CMK (cell line): ENCODE measurements around the gene USP36.
A peak's percentile ranks its signal among the peaks of the same experiment; 100 is the strongest.
"Not testable (repeated sequence)": the region's sequence is repeated elsewhere in the genome, so short reads cannot be mapped to it uniquely, and the experiment has no call there.

Experiments
- DNase-seq: peaks from one replicate; pipeline ENCODE4 v3.0.0-alpha.2; 2010; ENCODE audit warnings: low read depth

Gene USP36

DNA sequence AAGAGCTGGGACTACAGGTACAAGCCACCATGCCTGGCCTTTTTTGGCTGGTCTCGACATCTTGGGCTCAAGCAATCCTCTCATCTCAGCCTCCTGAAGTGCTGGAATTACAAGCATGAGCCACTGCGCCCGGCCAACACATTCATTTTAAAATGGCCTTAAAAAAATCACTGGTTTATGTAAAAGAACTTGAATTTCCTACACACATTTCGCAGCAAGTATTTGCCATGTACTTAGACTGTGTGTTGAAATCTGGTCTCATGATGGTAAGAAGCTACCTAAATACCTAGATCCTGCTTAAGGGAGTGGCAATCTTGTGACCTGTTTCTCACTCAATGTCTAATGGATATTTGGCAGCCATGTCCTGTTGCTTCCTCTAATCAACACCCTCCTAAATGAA is 50.1 kb downstream of the USP36 start:
- DNase-seq: no peak

DNA sequence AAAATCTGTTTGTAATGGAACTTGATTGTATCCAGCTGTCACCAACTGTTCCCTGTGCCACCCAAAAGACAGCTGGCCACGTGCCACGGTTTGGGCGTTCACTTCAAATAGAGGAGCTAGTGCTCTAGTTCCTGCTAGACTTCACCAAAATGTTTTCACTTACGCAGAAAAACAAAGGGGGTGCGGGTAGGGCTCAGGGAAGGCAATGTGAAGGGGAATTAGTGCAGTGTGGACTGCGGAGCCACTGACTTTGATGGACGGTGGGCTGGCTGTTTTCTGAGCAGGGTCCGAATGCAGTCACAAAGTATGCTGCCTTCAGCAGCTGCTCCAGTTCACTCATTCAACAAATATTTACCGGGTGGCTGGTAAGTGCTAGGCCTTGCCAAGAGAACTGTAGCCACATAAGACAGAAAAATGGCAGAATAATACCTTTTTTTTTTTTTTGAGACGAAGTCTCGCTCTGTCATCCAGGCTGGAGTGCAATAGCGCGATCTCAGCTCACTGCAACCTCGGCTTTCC is 50.9 kb downstream of the USP36 start:
- DNase-seq: no peak

- DNase-seq: no peak
Measured at GRCh38 chr17:78789149-78789662, 51.4 kb downstream of the USP36 start.

GRCh38 chr17:78788451-78788850 is 52.2 kb downstream of the USP36 start:
- no peak for DNase-seq

GRCh38 chr17:78787444-78787843 is 53.2 kb downstream of the USP36 start:
- no peak for DNase-seq

- DNase-seq: no peak
Measured at GRCh38 chr17:78785663-78786057, 55.0 kb downstream of the USP36 start.

DNA sequence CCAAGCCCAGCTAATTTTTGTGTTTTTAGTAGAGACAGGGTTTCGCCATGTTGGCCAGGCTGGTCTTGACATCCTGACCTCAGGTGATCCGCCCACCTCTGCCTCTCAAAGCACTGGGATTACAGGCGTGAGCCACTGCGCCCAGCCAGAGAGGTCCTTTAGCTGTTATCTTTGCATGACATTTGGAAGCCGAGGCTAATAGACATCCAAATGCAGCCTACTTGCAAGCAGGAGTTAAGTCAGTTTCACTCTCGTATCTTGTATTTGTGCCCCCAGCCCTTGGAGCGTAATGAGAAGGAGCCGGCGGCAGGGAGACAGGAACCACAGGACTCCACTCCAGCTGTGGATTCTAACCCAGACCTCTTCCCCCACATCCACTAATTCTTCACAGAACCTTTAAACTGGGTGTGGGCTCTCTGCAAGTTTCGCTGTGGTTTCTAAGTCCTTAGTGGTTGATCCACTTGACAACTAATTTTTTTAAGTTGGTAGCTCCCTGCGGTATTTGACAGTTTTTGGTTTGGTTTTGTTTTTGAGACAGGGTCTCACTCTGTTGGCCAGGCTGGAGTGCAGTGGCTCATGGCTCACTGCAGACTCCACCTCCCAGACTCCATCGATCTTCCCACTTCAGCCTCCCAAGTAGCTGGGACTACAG is 55.5 kb downstream of the USP36 start:
- no peak for DNase-seq

GRCh38 chr17:78784352-78784751 is 56.3 kb downstream of the USP36 start:
- DNase-seq: no peak

- DNase-seq: peak; percentile 38
Measured at GRCh38 chr17:78783711-78784324, 56.8 kb downstream of the USP36 start.

- DNase-seq: no peak
Measured at GRCh38 chr17:78781893-78782304, 58.7 kb downstream of the USP36 start, which contains the start of gene CYTH1. Gene CYTH1 (minus strand): TSS chr17:78782273. CDS start chr17:78782223, 50 bp downstream.

GRCh38 chr17:78781104-78781892 is 59.3 kb downstream of the USP36 start:
- no peak for DNase-seq

- DNase-seq: no peak
Measured at GRCh38 chr17:78780335-78780734, 60.3 kb downstream of the USP36 start.

- DNase-seq: no peak
Measured at GRCh38 chr17:78779850-78780249, 60.8 kb downstream of the USP36 start.

- not testable (repeated sequence) for DNase-seq
Measured at GRCh38 chr17:78779286-78779651, 61.3 kb downstream of the USP36 start.

- no peak for DNase-seq
Measured at GRCh38 chr17:78777881-78778280, 62.7 kb downstream of the USP36 start.

DNA sequence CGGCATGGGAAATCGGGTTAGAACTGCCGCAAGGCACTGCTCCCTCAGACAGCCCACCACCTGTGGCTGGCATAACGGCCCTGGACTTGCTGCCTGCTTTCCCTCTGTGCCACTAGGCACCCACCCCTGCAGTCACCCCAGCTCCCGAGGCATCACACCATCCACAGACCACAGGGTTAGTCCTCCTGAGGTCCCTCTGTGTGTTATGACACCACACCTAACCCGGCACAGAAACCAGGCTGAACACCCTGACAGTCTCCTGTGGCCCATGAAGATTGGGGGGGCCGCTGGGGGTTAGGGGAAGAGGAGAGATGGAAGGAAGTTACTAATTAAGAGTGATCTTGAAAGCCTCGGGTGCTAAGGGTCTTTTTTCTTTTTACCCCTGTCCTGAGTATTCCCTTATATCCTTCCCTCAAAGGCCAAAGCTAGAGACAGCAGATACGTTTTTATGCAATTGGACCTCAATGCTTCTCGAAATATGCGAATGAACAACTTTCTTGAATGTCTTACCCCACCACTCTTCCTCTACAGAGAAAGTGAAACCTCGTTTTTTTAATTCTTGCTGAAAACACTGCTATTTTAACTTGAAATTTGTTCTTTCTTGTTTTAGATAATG is 65.5 kb downstream of the USP36 start:
- DNase-seq: no peak

DNA sequence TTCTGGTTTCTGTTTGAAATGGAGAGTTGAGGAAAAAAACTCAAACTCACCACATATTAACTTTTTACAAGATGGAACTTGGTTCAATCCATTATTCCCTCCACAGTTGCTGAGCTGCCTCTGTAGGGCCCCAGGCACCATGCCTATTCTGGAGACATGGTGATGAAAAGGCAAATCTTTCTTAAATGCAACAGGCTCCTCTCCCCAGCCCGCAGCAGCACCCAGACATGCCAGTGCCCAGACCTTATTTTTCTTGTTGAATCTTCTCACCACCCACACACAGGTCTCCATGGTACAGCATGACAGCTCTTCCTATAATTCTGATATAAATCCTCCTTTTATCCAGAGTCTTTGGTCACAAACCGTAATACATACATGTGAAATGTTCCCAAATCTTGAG is 66.2 kb downstream of the USP36 start:
- DNase-seq: no peak

- no peak for DNase-seq
Measured at GRCh38 chr17:78771758-78772382, 68.7 kb downstream of the USP36 start.

DNA sequence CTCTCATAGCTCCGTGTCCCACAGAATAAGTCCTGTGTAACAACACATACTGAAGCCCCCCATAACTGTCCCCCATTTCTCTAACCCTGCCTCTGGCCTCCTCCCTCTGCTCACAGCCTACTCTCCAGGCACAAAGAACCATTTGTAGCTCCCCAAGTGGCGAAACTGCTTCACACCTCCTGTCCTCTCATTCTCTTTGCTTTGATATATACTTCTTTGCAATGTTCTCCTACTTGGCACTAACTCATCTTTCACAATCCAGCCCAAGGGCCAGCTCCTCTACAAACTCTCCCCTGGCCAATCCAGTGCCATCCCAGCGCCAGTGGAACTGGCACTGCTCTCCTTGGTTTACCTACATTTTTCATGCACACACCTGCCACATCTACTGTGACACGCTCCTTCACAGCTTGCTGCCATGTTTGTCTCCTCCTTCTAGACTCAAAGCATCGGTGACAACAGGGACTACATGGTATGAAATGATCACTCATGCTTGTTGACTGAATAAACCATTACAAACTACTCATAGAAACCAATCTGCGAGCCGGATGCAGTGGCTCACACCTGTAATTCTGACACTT is 71.3 kb downstream of the USP36 start:
- DNase-seq: no peak

GRCh38 chr17:78767806-78768205 is 72.8 kb downstream of the USP36 start:
- no peak for DNase-seq

DNA sequence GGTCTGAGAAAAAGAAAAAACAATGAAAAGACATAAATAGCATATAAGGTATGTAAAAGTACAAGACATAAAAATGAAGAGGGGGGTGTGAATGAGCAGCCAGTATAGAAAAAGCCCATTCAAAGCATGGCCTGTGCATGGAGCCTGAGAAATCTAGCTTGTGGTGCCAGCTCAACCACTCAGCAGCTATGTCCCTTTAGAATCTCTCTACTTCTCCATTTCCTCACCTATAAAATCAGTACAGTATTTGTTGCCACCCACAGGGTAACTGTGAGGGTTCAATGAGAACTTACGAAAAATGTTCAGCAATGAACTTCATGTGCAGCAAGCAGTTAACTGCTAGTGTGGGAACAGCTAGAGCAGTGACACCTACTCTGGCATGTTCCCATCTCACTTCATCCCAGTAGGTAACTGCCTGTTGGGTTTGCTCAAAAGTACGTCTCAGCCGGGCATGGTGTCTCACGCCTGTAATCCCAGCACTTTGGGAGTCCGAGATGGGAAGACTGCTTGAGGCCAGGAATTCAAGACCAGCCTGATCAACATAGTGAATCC is 73.8 kb downstream of the USP36 start:
- DNase-seq: no peak
